VCaP (cell line): ENCODE data around the gene NPTX2.

Experiments used
- H3K27ac ChIP-seq: fragments of 450-650 bp; 2 replicates; pipeline ENCODE4 v1.5.1; 2017
- CTCF ChIP-seq: fragments of 450-650 bp; conservative IDR thresholded peaks from 2 replicates; pipeline ENCODE4 v1.5.1; 2017; ENCODE audit warnings: mild to moderate bottlenecking, moderate library complexity

The NPTX2 gene

DNA sequence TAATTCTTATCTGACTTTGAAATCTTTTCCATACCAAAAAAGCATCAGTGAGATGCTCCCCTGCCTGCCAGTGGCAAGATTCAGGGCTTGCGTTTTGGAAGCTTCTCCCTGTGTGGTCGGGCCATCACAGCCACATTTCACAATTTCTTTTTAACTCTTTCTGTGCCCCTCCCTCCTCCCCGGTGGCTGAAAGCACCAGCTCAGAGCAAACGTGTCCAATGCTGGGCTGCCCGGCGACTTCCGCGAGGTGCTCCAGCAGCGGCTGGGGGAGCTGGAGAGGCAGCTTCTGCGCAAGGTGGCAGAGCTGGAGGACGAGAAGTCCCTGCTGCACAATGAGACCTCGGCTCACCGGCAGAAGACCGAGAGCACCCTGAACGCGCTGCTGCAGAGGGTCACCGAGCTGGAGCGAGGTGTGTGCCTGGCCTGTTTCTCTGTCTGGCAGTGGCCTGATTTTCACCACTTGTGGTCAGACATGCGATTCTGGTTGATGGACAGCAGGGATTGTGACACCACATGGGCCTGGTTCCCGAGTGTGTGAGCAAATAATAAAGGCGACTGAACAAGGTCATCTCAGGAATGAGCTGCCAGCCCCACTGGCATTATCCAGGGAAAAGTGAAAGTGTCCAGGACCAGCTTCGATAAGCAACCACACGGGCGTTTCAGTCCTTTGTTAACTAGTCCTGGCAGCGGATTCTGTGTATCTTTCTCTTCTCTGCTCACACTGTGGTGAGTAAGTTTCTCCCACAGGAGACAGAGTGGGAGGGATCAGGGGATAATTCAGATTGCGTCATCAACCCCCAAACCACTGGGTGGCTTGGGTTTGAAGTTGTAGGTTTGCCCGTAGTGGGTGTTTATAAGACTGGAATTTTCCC is 2.6 kb downstream of the NPTX2 start:
- peak; percentile 33; the same call in 1 of the 2 replicates for TF ChIP-seq CTCF
- H3K27ac ChIP-seq, result peak overlapping the region; percentile 29; the same call in 1 of the 2 replicates

DNA sequence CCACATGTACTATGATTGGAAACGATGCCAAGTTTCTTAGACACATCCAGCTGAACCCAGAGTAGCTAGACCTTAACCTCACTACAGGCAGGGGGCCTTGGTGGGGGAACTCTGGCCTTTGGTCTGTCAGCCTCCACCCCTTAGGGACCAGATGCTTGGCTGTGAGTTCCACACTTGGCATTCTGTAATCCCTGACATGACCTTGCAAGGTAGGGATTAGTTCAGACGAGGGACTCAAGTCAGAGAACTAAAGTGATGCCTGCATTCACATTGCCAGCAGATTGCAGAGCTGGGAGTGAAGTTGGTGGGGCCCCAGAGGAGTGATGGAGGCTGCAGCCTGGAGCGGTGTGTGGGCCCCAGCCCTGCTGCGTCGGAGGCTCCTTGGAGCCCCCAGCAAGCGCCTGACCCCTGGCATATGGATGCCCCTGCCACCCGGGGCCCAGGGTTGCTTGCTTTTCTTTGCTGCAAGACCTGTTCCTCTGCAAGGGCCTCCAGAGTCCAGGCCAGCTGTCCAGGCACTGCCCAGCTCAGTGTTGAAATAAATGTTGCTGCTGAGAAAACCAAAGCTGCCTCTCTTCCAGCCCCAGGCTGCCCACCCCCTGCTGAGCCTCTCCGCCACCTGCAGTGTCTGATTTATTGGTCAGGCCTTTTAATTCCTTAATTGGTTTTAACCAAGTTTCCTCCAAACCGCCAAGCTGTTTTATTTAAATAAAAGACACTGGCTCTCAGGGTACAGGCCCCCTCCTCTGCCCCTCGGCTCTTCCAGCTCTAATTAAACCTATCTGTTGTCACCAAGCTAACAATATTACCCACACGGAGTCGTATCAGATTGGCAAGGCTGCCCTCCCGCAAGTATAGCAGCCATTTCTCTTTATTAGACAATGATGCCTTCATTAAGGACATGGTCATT is 4.7 kb downstream of the NPTX2 start:
- no peak for TF ChIP-seq CTCF
- H3K27ac ChIP-seq, result no peak overlapping the region

DNA sequence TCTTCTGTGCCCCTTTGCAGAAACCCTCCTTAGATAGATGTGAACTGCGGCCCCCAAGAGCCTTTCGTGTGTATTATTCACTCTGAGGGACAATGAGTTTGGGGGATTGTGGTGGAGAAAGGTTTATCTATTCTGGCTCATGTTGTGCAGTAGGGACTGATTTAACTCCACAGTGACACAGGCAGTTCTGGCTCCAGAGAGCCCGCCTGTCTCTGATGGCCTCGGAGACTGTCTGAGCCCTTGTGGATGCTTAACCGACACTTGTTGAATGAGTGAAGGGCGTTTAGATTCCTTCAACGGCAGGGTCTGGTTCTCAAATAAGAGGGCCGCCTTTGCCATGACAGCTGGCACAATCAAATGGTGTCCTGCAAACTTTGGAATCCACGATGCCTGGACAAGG is 5.8 kb downstream of the NPTX2 start:
- no peak for TF ChIP-seq CTCF
- no peak overlapping the region for H3K27ac ChIP-seq

GRCh38 chr7:98624846-98625420 is 7.8 kb downstream of the NPTX2 start:
- H3K27ac ChIP-seq, result no peak overlapping the region
- no peak for TF ChIP-seq CTCF

DNA sequence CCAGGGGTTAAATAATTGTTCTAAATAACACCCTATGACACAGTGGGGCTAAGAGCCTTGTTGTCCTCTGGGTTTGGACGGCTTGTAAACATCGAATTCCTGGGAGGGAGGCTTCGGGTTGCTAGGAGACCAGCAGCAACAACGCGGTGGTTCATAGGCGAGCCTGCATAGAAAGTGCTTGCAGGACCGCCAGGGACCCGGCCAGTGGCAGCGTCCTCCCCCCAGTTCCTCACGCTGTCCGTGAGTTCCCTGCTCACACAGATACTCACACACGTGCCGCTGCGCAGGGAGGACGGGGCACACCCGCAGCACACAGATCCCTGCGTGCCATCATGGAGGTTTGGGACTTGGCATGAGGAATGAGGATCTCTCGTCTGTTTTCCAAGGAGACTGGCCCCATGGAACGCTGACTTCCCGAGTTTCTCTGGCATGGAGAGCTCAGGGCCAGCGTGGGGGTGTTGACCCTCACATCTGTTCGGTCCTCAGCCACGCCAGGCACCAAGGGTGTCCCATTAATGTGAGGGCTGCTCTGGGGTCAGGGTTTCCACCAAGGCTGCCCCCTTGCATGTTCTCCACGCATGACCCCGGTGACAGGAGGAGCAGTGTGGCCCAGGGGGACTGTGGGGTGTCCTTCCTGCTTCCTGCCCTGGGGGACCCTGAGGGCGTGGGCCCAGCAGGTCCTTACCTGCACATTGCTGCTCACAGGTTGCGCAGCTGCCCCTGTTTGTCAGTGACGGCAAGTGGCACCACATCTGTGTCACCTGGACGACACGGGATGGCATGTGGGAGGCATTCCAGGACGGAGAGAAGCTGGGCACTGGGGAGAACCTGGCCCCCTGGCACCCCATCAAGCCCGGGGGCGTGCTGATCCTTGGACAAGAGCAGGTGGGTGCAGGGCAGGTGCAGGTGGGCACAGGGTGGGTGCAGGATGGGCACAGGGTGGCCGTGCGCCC is 9.7 kb downstream of the NPTX2 start:
- TF ChIP-seq CTCF, result no peak
- H3K27ac ChIP-seq, result no peak overlapping the region

DNA sequence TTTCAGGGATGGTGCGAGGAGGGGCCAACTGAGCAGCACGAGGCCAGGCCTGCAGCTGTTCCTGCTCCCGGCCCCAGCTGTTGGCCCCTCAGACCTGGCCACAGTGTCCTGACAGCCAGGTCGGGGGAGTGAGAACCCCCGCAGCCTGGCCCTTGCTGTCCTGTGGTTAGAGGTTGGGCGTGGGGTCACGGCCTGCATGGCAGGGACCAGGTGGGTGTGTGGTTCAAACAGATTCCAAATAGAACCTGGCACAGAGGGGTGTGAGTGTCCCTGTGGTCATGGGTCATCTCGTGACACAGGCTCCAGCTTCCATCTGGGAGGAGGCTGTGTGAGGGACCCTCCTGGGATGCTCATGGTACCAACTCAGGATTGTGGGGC is 10.3 kb downstream of the NPTX2 start:
- no peak overlapping the region for H3K27ac ChIP-seq
- no peak for TF ChIP-seq CTCF
